KG1 (cell line): ENCODE results near the gene SSH2.
"Not testable (repeated sequence)": the region's sequence is repeated elsewhere in the genome, so short reads cannot be mapped to it uniquely, and the experiment has no call there.

Experiments used
- DNase-seq: peaks from one replicate; lab custom pipeline; 2025; lab: John Stamatoyannopoulos, UW

The SSH2 gene

DNA sequence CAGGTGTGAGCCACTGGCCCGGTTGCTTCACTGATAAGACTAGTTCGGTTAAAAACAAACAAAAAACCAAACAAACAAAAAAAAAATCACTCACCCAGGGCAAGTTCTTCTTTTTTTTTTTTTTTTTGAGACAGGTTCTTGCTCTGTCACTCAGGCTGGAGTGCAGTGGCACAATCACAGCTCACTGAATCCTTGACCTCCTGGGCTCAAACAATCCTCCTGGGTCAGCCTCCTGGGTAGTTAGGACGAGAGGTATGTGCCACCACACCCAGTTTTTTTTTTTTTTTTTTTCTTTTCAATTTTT, 187.9 kb downstream of the SSH2 start:
- no peak for DNase-seq

DNA sequence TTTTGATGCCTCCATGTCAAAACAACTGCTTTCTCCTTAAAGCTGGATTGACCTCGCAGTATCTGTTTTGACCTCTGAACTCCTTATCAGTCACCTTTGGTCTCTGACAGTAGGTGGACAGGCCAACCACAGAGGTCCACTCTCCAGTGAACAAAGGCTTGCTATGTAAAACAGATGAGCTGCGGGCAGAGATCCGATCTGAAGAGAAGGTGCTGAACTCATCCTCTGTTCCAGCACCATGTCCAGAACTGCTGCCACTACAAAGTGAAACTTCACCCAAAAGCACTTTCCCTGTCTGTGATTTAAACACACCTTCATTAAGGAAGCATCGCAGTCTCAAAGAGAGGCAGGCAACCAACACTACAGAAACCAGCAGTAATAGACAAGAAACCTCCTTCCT, 190.0 kb downstream of the SSH2 start:
- no peak for DNase-seq

DNA sequence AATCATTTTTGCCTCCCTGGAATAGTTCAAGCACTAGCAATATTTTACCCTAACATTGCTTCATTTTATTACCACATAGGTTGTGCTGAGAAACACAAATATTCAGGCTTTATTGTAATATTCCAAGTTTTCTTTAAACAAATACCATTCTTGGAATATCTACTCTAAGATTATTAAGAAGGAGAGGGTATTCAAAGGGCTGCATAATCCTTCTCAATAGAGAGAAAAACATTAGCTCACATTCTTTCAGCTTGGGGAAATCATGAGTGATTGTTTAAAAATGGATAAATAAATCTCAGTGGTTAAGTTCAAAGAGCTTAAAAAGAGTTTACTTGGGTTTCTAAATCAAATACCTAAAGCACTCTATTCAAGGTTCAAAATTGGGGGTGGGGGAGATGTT, 195.4 kb downstream of the SSH2 start:
- DNase-seq = no peak

DNA sequence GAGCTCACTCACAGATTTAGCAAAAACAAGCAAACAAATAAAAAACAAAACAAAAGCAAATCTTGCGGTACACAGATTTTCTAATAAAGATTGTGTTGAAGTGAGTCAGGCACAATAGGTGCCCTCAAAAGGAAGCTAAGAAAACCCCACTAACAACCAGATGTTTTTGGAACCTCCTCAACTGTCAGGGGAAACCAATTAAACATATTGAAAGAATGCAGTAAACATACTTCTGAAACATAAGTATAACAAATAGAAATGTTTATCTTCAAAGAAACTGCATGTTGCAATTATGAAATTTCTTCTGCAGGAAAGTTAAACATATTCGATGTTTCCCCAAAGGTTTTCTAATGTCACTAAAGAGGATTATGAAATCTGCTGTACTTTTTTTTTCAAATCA, 196.9 kb downstream of the SSH2 start:
- no peak for DNase-seq

DNA sequence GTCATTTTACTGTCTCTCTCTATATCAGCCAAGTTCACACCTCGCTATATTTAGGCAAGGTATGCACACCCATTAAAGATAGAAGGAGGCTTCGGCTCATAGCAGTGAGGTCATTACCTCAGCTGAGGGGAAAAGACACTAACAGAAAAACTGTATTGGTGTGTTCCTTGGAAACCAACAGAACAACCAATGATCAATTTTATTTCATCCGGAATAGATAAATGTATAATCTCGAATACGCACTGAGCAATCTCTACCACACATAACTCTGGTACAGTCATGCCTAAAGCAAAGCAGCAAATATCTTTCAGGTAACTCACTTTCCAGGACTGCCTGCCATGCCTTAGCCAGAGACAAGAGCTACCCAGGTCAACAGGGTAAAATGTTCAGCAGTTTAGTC, 197.4 kb downstream of the SSH2 start:
- DNase-seq = no peak

DNA sequence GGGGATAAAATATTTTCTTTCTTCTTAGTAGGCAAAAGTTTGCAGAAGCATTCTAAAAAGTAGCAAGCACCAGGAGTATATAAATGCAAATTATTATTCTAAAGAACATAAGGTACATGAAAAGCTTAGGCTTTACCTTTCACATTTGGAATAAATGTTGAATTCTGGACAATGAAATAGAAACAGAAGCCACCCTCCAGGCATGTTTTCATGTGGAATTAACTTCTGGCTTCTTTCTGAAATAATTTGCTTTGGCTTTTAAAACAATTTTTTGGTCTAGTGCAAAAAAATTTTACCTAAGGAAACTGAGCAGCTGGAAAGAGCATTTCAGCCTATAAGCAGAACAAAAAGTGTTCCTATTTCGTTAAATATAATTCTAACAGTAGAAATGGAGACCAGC, 197.8 kb downstream of the SSH2 start:
- no peak for DNase-seq

DNA sequence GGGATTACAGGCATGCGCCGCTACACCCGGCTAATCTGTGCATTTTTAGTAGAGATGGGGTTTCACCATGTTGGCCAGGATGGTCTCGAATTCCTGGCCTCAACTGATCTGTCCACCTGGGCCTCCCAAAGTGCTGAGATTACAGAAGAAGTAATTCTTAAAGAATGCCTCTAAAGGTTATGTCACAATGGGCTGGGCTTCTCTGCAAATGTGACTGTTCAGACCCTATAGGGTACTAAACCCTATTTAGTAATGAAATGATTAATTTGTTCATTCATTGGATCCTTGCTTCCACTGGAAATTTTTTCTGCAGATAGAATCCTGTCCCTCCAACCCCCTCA, 198.5 kb downstream of the SSH2 start:
- no peak for DNase-seq

DNA sequence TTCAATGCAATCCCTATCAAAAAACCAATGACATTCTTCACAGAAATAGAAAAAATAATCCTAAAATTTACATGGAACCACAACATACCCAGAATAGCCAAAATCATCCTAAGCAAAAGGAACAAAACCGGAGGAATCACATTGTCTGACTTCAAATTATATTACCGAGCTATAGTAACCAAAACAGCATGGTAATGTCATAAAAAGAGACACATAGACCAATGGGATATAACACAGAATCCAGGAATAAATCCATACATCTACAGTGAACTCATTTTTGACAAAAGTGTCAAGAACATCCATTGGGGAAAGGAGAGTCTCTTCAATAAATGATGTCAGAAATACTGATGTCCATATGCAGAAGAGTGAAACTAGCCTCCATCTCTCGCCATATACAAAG, 201.5 kb downstream of the SSH2 start:
- no peak for DNase-seq

DNA sequence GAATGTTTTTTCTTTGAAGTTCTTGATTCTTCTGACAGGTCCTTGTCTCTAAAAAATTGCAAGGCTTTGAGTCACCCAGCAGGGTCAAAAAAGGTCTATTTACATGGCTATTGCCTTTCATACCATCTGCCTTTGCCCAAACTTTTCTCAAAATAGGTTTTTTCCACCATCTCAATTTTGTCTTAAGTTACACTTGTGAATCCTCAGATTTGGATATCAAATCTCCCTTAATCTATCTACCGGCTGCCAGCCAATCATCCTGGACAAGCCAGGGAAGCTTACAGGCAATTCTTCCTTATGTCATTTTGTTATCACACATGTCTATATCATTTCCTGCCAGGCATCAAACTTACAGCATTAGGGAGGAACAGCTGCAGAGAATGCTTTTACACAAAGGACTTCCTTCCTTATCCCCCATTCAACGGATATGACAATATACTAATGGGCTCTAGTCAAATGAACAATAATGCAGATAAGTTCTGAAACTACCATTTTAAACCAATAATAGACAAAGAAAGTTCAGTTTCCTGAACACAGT, 203.2 kb downstream of the SSH2 start:
- DNase-seq = no peak

DNA sequence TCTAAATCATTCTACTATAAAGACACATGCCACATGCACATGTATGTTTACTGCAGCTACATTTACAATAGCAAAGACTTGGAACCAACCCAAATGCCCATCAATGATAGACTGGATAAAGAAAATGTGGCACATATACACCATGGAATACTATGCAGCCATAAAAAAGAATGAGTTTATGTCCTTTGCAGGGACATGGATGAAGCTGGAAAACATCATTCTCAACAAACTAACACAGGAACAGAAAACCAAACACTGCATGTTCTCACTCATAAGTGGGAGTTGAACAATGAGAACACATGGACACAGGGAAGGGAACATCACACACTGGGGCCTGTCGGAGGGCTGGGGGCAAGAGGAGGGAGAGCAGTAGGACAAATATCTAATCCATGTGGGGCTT, 204.6 kb downstream of the SSH2 start:
- DNase-seq = not testable (repeated sequence)

DNA sequence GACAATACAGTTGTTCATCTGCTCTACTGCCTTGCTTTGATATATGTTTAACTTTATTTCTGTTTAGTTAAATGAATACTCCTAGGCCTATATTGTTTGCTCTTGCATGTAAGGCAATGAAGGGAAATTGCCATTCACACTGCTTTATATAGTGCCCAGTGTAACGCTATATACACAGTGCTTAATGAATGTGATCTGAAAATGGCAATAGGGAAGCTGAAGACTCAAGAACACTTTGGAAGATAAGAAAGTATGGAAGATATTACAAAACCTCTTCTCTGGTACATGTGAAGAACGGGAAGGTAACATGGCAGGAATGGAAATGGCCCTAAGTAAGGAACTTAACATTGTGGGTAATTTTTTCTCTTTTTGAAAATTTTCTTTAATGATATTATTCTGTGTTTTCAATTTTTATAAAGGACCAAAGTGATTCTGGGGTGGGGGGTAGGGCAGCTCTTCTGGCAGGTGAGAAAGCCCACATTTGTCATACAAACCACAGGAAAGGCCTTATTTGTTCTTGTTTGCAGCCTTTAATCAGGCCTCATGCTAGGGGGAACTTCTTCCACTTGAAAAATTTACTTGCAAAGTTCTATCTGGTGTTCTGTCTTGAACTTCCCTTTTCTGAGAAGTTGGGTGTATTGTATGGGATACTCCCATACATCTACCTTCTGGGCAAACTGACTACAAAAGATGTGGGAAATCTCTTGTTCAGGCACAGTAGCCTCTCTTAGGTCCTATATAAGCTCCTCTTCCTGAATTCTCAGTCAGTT, 206.6 kb downstream of the SSH2 start:
- no peak for DNase-seq

DNA sequence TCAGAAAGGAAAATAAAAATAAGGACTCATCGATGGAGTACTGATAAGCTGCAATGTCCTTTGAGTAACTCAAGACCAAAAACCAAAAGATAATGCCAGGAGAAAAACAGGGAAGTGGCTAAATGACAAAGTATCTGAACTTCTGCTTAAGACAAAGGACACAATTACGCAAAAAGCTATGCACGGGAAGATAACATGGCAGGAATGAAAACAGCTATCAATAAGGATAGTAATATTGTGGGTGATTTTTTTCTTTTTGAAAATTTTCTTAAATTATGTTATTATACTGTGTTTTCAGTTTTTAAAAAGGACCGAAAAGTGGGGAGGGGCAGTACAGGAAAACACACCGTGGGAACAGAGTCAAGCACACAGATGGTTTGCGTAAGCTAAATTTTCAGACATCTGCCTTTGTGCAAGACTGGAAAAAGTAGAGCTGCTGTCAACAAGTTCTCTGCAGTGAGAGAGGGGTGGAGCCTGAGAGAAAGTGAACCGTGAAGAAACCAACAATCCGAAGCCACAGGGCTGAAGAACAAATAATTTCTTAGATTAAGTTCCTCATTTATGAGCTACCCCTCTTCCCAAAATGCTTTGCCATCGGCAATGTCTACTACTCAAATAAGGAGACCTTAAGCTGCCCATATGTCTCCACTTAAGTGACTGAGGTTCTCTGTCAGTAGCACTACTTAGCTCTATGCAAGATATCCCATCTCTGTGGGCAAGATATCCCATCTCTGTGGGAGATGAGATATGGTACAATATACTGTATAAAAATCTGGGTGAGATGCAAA, 207.4 kb downstream of the SSH2 start:
- peak; percentile 63 for DNase-seq

DNA sequence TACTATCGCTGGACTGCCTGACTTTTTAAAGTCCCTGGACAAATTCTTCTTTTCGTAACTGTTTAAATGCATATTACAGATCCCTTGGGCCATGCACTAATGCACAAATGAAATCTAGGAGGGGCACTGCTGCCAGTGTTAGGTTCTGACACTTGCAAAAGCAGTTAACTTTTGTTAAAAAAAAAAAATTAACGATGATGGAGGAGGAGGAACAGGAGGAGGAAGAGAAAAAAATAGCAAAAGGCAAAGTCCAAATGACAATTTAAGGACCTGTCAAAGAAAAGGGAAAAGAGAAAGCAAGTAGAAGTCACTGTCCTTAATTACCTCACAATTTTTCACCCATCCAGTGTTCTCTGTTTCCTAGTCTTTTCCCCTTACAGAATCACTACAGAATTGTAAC, 209.5 kb downstream of the SSH2 start:
- no peak for DNase-seq

DNA sequence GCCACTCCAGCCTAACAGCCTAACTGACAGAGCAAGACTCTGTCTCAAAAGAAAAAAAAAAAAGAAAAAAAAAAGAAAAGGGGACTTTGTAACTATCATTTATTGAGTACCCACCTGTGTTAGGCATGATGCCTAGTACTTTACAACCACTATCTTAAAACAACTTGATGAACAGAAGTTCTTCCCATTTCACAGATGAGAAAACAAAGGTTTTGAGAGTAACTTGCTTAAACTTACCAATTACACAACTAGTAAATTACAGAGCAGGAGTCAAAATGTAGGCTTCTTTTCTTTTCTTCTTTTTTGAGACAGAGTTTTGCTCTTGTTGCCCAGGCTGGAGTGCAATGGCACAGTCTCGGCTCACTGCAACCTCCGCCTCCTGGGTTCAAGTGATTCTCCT, 210.6 kb downstream of the SSH2 start:
- no peak for DNase-seq

DNA sequence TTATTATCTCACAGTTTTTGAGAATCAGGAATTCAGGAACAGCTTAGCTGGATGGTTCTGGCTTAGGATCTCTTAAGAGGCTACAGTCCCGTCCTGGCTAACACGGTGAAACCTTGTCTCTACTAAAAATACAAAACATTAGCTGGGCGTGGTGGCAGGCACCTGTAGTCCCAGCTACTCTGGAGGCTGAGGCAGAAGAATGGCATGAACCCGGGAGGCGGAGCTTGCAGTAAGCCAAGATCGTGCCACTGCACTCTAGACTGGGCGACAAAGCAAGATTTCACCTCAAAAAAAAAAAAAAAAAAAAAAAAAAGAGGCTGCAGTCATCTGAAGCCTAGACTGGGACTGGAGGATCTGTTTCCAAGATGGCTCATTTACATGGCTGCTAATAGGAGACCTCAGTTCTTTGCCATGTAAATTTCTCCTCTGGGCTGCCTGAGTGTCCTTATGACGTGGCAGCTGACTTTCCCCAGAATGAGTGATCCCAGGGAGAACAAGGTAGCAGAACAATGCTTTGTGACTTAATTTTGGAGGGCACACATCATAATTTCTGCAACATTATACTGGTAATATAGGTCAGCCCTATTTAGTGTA, 211.5 kb downstream of the SSH2 start:
- no peak for DNase-seq

DNA sequence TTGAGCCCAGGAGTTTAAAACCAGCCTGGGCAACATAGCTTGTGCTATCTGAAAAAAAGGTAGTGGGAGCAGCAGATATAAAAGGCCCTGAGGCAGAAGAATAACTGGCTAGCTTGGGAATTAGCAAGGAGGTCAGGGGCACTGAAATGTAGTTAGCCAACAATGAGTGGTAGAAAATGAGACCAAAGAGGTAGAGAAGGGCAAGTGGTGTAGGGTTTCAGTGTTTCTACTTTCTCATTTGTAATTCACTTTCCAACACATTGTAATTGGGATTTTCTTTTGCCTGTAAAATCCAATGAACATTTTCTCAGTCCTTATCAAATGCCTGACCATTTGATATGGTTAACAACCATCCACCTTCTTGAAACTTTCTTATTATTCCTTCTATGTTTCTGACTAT, 212.2 kb downstream of the SSH2 start:
- DNase-seq = no peak

DNA sequence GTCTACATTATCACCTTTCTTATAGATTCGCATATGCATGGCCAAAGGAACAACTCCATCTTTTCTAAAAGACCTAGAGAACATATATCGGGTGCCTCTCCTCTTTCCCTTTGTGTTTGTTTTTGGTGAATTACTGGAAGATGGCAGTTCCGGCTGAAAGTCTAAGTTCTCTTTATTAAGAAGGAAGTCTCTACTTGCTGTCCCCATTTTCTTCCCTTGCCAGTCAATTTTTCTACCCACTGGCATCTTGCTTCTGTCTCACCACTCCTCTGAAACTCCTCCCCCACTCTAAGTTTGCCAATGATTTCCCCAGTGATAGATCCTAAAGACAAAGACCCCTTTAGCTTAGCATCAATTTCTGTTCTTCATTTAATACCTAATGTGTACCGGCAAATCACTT, 213.5 kb downstream of the SSH2 start:
- DNase-seq = no peak

DNA sequence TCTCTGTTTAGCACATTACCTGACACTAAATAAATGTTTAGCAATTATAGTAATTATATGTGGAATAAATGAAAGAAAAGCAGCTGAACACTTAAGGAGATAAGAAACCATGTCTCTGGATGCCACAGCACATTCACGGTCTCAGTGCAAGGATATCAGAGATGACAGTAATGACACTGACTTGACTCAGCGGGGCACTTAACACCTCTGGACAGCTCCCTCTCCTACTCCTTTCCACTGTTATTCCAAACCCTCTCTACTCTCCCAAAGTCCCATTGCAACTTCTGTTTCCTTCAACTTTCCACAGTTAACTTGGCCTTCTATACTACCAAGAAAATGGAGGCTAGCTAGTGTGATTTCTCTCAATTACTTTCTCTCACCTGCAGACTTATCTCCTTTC, 214.3 kb downstream of the SSH2 start:
- no peak for DNase-seq

DNA sequence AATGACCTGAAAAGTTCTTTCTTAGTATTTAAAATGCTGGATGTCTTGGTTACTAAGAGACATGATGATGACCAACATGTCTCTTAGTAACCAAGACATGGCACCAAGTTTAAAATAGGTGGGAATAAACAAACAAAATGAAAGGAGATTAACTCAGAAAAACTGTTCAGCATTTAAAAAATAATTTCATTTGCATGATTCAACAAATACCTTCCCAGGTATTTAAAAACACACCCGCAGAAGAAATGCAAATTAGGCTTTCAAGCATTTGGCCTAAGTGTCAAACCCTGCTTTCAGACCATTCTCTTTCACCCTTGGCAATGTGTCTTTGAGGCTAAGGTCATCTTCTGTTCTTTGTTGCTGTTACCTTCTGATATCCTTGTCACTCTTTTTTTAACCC, 215.9 kb downstream of the SSH2 start:
- no peak for DNase-seq

DNA sequence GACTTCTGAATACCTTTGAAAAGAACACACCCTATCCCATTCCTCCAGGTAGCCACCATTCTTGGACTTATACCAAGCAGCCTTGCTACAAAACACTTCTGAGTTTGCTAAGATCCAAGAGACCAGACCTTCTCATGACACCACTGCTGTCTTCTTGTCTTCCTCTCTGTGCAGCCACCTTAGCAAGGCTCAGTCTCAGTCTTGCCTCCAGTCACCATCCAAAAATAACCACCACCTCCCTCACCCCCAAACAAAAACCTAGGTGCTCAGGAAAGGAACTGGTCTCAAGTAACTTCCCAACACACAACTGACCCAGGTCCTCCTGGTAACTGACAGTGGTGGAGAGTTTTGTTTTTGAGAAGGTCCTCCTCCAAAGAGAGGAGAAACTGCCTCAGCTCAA, 216.4 kb downstream of the SSH2 start:
- no peak for DNase-seq

DNA sequence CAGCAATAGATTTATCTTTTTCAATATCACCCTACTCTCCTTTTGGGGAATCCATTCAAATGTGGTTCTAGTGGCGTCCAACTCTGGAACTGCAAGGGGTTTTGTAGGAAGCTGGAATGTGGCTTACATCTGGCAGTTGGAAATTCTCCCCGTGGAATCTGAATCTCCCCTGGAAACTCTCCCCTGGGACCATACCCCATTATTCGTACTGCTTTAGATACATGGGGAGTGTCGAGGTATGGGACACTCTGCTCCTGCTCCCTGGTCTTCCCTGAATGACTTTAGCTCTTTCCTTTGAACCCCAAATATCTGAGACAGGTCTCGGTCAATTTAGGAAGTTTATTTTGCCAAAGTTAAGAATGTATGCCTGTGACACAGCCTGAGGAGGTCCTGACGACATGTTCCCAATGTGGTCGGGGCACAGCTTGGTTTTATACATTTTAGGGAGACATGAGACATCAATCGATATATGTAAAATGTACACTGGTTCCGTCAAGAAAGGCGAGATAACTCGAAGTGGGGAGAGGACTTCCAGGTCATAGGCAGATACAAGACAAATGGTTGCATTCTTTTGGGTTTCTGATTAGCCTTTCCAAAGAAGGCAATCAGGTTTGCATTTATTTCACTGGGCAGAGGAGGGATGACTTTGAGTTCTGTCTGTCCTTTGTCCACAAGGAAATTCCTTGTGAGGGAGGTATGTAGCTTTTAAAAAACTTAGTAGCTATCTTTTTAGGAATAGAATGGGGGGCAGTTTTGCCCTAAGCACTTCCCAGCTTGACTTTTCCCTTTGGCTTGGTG, 218.2 kb downstream of the SSH2 start:
- no peak for DNase-seq

DNA sequence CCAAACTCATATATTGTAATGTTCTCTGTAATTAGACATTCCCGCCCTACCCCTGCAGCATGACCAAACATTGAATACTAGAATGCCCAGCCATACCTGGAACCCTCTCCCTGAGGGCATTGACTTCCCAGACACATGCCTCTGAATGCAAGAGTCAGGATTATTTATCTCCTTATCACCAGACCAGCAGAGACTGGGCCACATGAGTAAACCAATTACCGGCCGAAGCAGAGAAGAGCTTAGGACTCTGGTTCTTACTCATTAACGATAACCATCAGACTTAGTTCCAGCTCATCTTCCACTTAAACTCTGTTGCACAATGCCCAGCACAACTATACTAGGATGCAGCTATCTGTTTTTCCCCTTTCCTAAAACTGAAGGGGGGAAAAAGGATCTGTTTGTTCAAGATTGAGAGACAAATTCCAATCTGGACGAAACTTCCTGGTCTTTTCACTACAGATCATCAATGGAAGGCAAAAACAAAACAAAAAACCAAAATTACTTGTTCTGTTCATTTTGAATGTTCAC, 219.1 kb downstream of the SSH2 start:
- no peak for DNase-seq
